Activated CD4-positive, alpha-beta T cell treated with anti-CD3 and anti-CD28 coated beads, Interleukin-10, Interleukin-2, amounts not matched to agents 100 ng/mL and 50 ng/mL, durations not matched to agents 16 hours and 8 hours (primary cell): ENCODE data around the gene ZCWPW1.
A peak's percentile ranks its signal among the peaks of the same experiment; 100 is the strongest.

Experiments
- DNase-seq: peaks from one replicate; pipeline ENCODE4 v3.0.0-alpha.2; 2020

Gene ZCWPW1

GRCh38 chr7:100431286-100431735 lies 2.8 kb upstream of the ZCWPW1 start:
- DNase-seq = no peak

- DNase-seq = peak; percentile 28
Measured at GRCh38 chr7:100430493-100431285, 2.2 kb upstream of the ZCWPW1 start.

GRCh38 chr7:100429637-100430492 lies 1.4 kb upstream of the ZCWPW1 start, which contains the start of gene MEPCE:
Gene MEPCE (plus strand): TSS chr7:100429831. CDS start chr7:100430019, 188 bp downstream.
- peak; percentile 95 for DNase-seq

- peak; percentile 100 for DNase-seq
Measured at GRCh38 chr7:100428967-100429636, 599 bp upstream of the ZCWPW1 start.

GRCh38 chr7:100427762-100428198 lies 723 bp downstream of the ZCWPW1 start:
- no peak for DNase-seq

- no peak for DNase-seq
Measured at GRCh38 chr7:100426516-100426915, 2.0 kb downstream of the ZCWPW1 start.

- DNase-seq = no peak
Measured at GRCh38 chr7:100425347-100425746, 3.2 kb downstream of the ZCWPW1 start.

GRCh38 chr7:100423315-100423714 lies 5.2 kb downstream of the ZCWPW1 start:
- DNase-seq = no peak

GRCh38 chr7:100419660-100420226 lies 8.8 kb downstream of the ZCWPW1 start:
- DNase-seq = no peak

- DNase-seq = no peak
Measured at GRCh38 chr7:100418930-100419659, 9.4 kb downstream of the ZCWPW1 start.

GRCh38 chr7:100415448-100415847 lies 13.1 kb downstream of the ZCWPW1 start:
- no peak for DNase-seq

GRCh38 chr7:100413889-100414288 lies 14.6 kb downstream of the ZCWPW1 start:
- no peak for DNase-seq

GRCh38 chr7:100413346-100413745 lies 15.2 kb downstream of the ZCWPW1 start:
- DNase-seq = no peak

- DNase-seq = no peak
Measured at GRCh38 chr7:100411101-100411500, 17.4 kb downstream of the ZCWPW1 start.

GRCh38 chr7:100407285-100408180 lies 21.0 kb downstream of the ZCWPW1 start:
- peak; percentile 71 for DNase-seq

GRCh38 chr7:100406767-100407166 lies 21.7 kb downstream of the ZCWPW1 start:
- no peak for DNase-seq

GRCh38 chr7:100402241-100402640 lies 26.3 kb downstream of the ZCWPW1 start:
- no peak for DNase-seq

GRCh38 chr7:100401811-100402210 lies 26.7 kb downstream of the ZCWPW1 start:
- no peak for DNase-seq

GRCh38 chr7:100400656-100401055 lies 27.8 kb downstream of the ZCWPW1 start:
- no peak for DNase-seq

GRCh38 chr7:100400041-100400440 lies 28.5 kb downstream of the ZCWPW1 start:
- DNase-seq = no peak

GRCh38 chr7:100398239-100398638 lies 30.3 kb downstream of the ZCWPW1 start:
- DNase-seq = no peak
